Vagina (tissue), 2 donors: ENCODE measurements around the gene PPP2R2D. TPM values are rescaled to one million over a fixed set of nuclear protein-coding genes. Genes with fewer than 3 reads are reported as not detected.

Source experiments
- DNase-seq, 2 donors: peaks; one replicate each; pipeline ENCODE4 v3.0.0-alpha.2; 2017; ENCODE audit errors: extremely low spot score in 2 of 2
- H3K27ac ChIP-seq: fragments of 200-600 bp; sonication (generic); one replicate; pipeline ENCODE4 v1.5.1; 2019
- H3K27me3 ChIP-seq: fragments of 200-600 bp; sonication (generic); one replicate; pipeline ENCODE4 v1.5.1; 2019
- H3K36me3 ChIP-seq, 2 donors: fragments of 200-600 bp; sonication (generic); one replicate each; pipeline ENCODE4 v1.5.1; 2017 to 2019
- H3K4me1 ChIP-seq: fragments of 200-600 bp; sonication (generic); one replicate; pipeline ENCODE4 v1.5.1; 2019
- H3K4me3 ChIP-seq, 2 donors: fragments of 200-600 bp; sonication (generic); 1 replicate in 1 of 2; 2 replicates in 1 of 2; pipeline ENCODE4 v1.5.1; 2016 to 2019
- H3K9me3 ChIP-seq: fragments of 200-600 bp; sonication (generic); one replicate; pipeline ENCODE4 v1.5.1; 2019
- CTCF ChIP-seq, 3 experiments: fragments of 450-650 bp in 2 of 3; fragments of 200-600 bp in 1 of 3; sonication (generic) in 1 of 3; IDR thresholded peaks; one replicate each; pipeline ENCODE4 v1.5.1; 2017 to 2019; ENCODE audit warnings: antibody characterized with exemption in 3 of 3, mild to moderate bottlenecking in 2 of 3, moderate library complexity in 2 of 3
- POLR2A ChIP-seq, 2 donors: fragments of 450-650 bp; IDR thresholded peaks; one replicate each; pipeline ENCODE4 v1.6.1; 2017; ENCODE audit warnings: antibody characterized with exemption in 2 of 2, mild to moderate bottlenecking in 2 of 2, moderate library complexity in 2 of 2
- POLR2AphosphoS5 ChIP-seq, 2 donors: sonication (generic); formaldehyde crosslinking; IDR thresholded peaks; one replicate each; pipeline ENCODE4 v1.9.0; 2017; ENCODE audit warnings: antibody characterized with exemption in 2 of 2, mild to moderate bottlenecking in 2 of 2, low read depth in 1 of 2; ENCODE audit not compliant: insufficient read depth in 1 of 2
- intact Hi-C: fragments of 100-400 bp; cut with DNase I; formaldehyde crosslinking; loops from one replicate; pipeline ENCODE4 v1.15.1; 2023
- total RNA-seq: library from RNA; depleted of rRNA; stranded (reverse); fragments of >200 nt; gene quantifications from one replicate; pipeline ENCODE4 v1.2.3, GENCODE V29; 2016

PPP2R2D gene
- total RNA-seq, 1 donor from 2014 or later = 49.4 TPM

GRCh38 chr10:131998845-131999681, 98.3 kb downstream of the PPP2R2D start:
- H3K9me3 ChIP-seq = no peaks in the 10 kb centered on the region
- no peak overlapping the region for H3K4me3 ChIP-seq
- no peaks in the 10 kb centered on the region for H3K36me3 ChIP-seq
- TF ChIP-seq POLR2AphosphoS5 (IDR thresholded peaks at IDR 0.05; ENCODE audit: insufficient read depth in 1 of 2, low read depth in 1 of 2) (no peak), CTCF (IDR thresholded peaks at IDR 0.05) (no peak), POLR2A (IDR thresholded peaks at IDR 0.05) (no peak)
- H3K4me1 ChIP-seq = peaks cover 25% of the 10 kb centered on the region
- intact Hi-C loops = no loop called here
- no peak for DNase-seq
- peak overlapping the region; percentile 78 for H3K27ac ChIP-seq
- no peaks in the 10 kb centered on the region for H3K27me3 ChIP-seq

GRCh38 chr10:132001238-132001972, 100.6 kb downstream of the PPP2R2D start:
- peaks cover 25% of the 10 kb centered on the region for H3K4me1 ChIP-seq
- intact Hi-C loops = no loop called here
- no peaks in the 10 kb centered on the region for H3K27me3 ChIP-seq
- no peak for DNase-seq
- no peaks in the 10 kb centered on the region for H3K36me3 ChIP-seq
- H3K4me3 ChIP-seq = no peak overlapping the region
- H3K27ac ChIP-seq = no peak overlapping the region
- no peaks in the 10 kb centered on the region for H3K9me3 ChIP-seq
- TF ChIP-seq POLR2AphosphoS5 (IDR thresholded peaks at IDR 0.05; ENCODE audit: insufficient read depth in 1 of 2, low read depth in 1 of 2) = no peak
- no peak for TF ChIP-seq CTCF (IDR thresholded peaks at IDR 0.05)
- no peak for TF ChIP-seq POLR2A (IDR thresholded peaks at IDR 0.05)

GRCh38 chr10:132002004-132002403, 101.2 kb downstream of the PPP2R2D start:
- DNase-seq = no peak
- peaks cover 20% of the 10 kb centered on the region for H3K4me1 ChIP-seq
- no peaks in the 10 kb centered on the region for H3K27me3 ChIP-seq
- no peaks in the 10 kb centered on the region for H3K9me3 ChIP-seq
- TF ChIP-seq POLR2AphosphoS5 (IDR thresholded peaks at IDR 0.05; ENCODE audit: insufficient read depth in 1 of 2, low read depth in 1 of 2) (no peak), POLR2A (IDR thresholded peaks at IDR 0.05) (no peak), CTCF (IDR thresholded peaks at IDR 0.05) (no peak)
- no peaks in the 10 kb centered on the region for H3K36me3 ChIP-seq
- intact Hi-C loops = no loop called here
- H3K4me3 ChIP-seq = no peak overlapping the region
- no peak overlapping the region for H3K27ac ChIP-seq

GRCh38 chr10:132003282-132003924, 102.6 kb downstream of the PPP2R2D start:
- Histone ChIP-seq H3K27me3 (no peaks in the 10 kb centered on the region), H3K9me3 (no peaks in the 10 kb centered on the region), H3K27ac (no peak overlapping the region), H3K4me3 (no peak overlapping the region), H3K4me1 (peaks cover 10% of the 10 kb centered on the region), H3K36me3 (no peaks in the 10 kb centered on the region)
- no peak for DNase-seq
- TF ChIP-seq POLR2A (IDR thresholded peaks at IDR 0.05) = no peak
- no peak for TF ChIP-seq POLR2AphosphoS5 (IDR thresholded peaks at IDR 0.05; ENCODE audit: insufficient read depth in 1 of 2, low read depth in 1 of 2)
- TF ChIP-seq CTCF (IDR thresholded peaks at IDR 0.05) = no peak
- intact Hi-C loops = loop anchor here (1.0 kb wide), 1 partner anchor 31 kb away; no protein-coding TSS in a partner anchor
